MM.1S (cell line): ENCODE data around the gene XRRA1.
"Not testable (repeated sequence)": the region's sequence is repeated elsewhere in the genome, so short reads cannot be mapped to it uniquely, and the experiment has no call there.

Experiments used
- CTCF ChIP-seq: fragments of 300-600 bp; sonication (generic); IDR thresholded peaks from 2 replicates; pipeline ENCODE4 v1.5.1; 2016; ENCODE audit warnings: antibody characterized with exemption, low read length, mixed read lengths
- EZH2 ChIP-seq: fragments of 300-600 bp; sonication (generic); optimal IDR thresholded peaks from 2 replicates; pipeline ENCODE3; 2017; ENCODE audit warnings: low read depth, mild to moderate bottlenecking, antibody characterized with exemption, low read length, mixed read lengths
- EZH2phosphoT487 ChIP-seq: fragments of 300-600 bp; sonication (generic); IDR thresholded peaks from 2 replicates; pipeline ENCODE4 v1.6.1; 2018; ENCODE audit warnings: antibody characterized with exemption, low read length

GRCh38 chr11:74990150-74990549, 41.3 kb upstream of the XRRA1 start:
- TF ChIP-seq EZH2, CTCF, EZH2phosphoT487: not testable (repeated sequence)
